Mucosa of rectum (tissue), 2 donors: ENCODE measurements around the gene SNX30.

Experiments used
- H3K27ac ChIP-seq, 2 donors: one replicate each; pipeline ENCODE4 v1.7.0; 2013; ENCODE audit warnings: inconsistent platforms in 2 of 2, low read depth in 2 of 2, low read length in 2 of 2
- H3K27me3 ChIP-seq, 2 donors: one replicate each; pipeline ENCODE4 v1.7.0; 2013; ENCODE audit warnings: low read length in 2 of 2; ENCODE audit not compliant: control insufficient read depth in 2 of 2, insufficient read depth in 2 of 2
- H3K36me3 ChIP-seq, 2 donors: one replicate each; pipeline ENCODE4 v1.7.0; 2013; ENCODE audit warnings: low read length in 2 of 2; ENCODE audit not compliant: control insufficient read depth in 2 of 2, insufficient read depth in 2 of 2
- H3K4me1 ChIP-seq, 2 donors: one replicate each; pipeline ENCODE4 v1.7.0; 2013; ENCODE audit warnings: low read length in 2 of 2, mild to moderate bottlenecking in 1 of 2; ENCODE audit not compliant: control insufficient read depth in 2 of 2, insufficient read depth in 2 of 2
- H3K4me3 ChIP-seq, 2 donors: one replicate each; pipeline ENCODE4 v1.7.0; 2013; ENCODE audit warnings: low read length in 2 of 2
- H3K9ac ChIP-seq, 2 donors: one replicate each; pipeline ENCODE4 v1.7.0; 2013; ENCODE audit warnings: low read length in 2 of 2, low read depth in 1 of 2, mild to moderate bottlenecking in 1 of 2
- H3K9me3 ChIP-seq, 2 donors: one replicate each; pipeline ENCODE4 v1.7.0; 2013; ENCODE audit warnings: low read length in 2 of 2; ENCODE audit not compliant: control insufficient read depth in 2 of 2
- donor health status: healthy.
- donor health status: Normal muscosa, but diverticular disease.

SNX30 gene

GRCh38 chr9:112777914-112778313 lies 27.4 kb downstream of the SNX30 start:
- Histone ChIP-seq H3K4me1 (peaks cover 4 to 6% of the 10 kb centered on the region in 2 donors), H3K9me3 (no peaks in the 10 kb centered on the region)

DNA sequence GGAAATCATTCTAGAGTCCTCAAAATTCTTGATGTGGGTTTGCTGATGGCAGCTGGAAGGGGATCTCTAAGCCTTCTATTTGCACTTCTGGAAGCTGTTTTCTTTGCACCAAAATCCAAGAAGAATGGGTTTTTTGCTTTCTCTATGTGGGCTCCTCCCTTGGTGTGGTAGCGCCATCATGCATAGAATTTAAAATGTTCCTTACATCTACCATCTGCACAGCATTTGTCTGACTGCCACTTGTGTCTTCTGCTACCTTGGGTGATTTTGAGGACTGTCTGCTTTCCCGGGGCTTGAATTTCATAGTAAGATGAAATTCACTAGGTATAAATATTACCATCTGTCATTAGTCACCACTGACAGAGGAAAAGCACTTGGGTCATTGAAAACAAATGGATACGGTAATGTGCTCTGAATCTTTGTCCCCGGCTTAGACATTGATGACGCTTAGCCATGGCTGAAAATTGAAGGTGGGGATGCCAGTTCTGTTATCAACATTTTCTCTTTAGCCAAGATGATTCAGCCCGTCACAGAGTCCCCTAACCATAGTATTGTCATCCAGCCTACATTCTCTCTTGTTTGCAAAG lies 30.0 kb downstream of the SNX30 start:
- no peaks in the 10 kb centered on the region for H3K27me3 ChIP-seq
- H3K9me3 ChIP-seq, result no peaks in the 10 kb centered on the region

More at GRCh38 chr9:112777914-112778313, 27.4 kb downstream of the SNX30 start:
- Histone ChIP-seq H3K4me3 (no peak overlapping the region), H3K9ac (no peak overlapping the region), H3K27ac (no peak overlapping the region), H3K27me3 (no peaks in the 10 kb centered on the region), H3K36me3 (no peaks in the 10 kb centered on the region)

GRCh38 chr9:112782218-112782617 lies 31.7 kb downstream of the SNX30 start:
- Histone ChIP-seq H3K27ac (peak overlapping the region in 1 of 2 donors; percentile 21), H3K27me3 (no peaks in the 10 kb centered on the region), H3K9me3 (no peaks in the 10 kb centered on the region), H3K9ac (no peak overlapping the region), H3K36me3 (no peaks in the 10 kb centered on the region), H3K4me3 (no peak overlapping the region), H3K4me1 (peaks cover 19 to 20% of the 10 kb centered on the region in 2 donors)

More for the DNA sequence above, 30.0 kb downstream of the SNX30 start:
- Histone ChIP-seq H3K9ac (no peak overlapping the region), H3K27ac (no peak overlapping the region), H3K36me3 (no peaks in the 10 kb centered on the region), H3K4me3 (no peak overlapping the region), H3K4me1 (peaks cover 19 to 20% of the 10 kb centered on the region in 2 donors)

- no peak overlapping the region for H3K9ac ChIP-seq
- H3K4me3 ChIP-seq, result peak overlapping the region in 1 of 2 donors; percentile 15
- H3K27ac ChIP-seq, result no peak overlapping the region
- peaks cover 19 to 20% of the 10 kb centered on the region in 2 donors for H3K4me1 ChIP-seq
- H3K36me3 ChIP-seq, result no peaks in the 10 kb centered on the region
- H3K27me3 ChIP-seq, result no peaks in the 10 kb centered on the region
- no peaks in the 10 kb centered on the region for H3K9me3 ChIP-seq
Measured at GRCh38 chr9:112783551-112783954, 33.0 kb downstream of the SNX30 start.

GRCh38 chr9:112784020-112784785 lies 33.6 kb downstream of the SNX30 start:
- Histone ChIP-seq H3K9ac (no peak overlapping the region), H3K27ac (no peak overlapping the region), H3K36me3 (no peaks in the 10 kb centered on the region), H3K4me1 (peaks cover 19 to 20% of the 10 kb centered on the region in 2 donors), H3K9me3 (no peaks in the 10 kb centered on the region), H3K4me3 (peak overlapping the region in 1 of 2 donors; percentile 15), H3K27me3 (no peaks in the 10 kb centered on the region)

DNA sequence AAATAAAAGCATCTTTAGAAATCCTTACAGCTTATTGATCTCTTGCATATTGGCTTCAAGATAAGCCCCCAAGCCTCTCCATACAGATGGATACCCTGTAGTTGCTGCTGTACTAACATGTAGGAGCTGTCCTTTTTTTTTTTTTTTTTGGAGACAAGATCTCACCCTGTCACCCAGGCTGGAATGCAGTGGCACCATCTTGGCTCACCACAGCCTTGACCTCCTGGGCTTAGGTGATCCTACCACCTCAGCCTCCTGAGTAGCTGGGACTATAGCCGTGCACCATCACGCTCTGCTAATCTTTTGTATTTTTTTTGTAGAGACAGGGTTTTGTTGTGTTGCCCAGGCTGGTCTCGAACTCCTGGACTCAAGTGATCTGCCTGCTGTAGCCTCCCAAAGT lies 35.4 kb downstream of the SNX30 start:
- Histone ChIP-seq H3K9ac (no peak overlapping the region), H3K9me3 (no peaks in the 10 kb centered on the region), H3K27me3 (no peaks in the 10 kb centered on the region), H3K4me1 (peaks cover 19 to 20% of the 10 kb centered on the region in 2 donors), H3K27ac (no peak overlapping the region), H3K36me3 (no peaks in the 10 kb centered on the region), H3K4me3 (no peak overlapping the region)

DNA sequence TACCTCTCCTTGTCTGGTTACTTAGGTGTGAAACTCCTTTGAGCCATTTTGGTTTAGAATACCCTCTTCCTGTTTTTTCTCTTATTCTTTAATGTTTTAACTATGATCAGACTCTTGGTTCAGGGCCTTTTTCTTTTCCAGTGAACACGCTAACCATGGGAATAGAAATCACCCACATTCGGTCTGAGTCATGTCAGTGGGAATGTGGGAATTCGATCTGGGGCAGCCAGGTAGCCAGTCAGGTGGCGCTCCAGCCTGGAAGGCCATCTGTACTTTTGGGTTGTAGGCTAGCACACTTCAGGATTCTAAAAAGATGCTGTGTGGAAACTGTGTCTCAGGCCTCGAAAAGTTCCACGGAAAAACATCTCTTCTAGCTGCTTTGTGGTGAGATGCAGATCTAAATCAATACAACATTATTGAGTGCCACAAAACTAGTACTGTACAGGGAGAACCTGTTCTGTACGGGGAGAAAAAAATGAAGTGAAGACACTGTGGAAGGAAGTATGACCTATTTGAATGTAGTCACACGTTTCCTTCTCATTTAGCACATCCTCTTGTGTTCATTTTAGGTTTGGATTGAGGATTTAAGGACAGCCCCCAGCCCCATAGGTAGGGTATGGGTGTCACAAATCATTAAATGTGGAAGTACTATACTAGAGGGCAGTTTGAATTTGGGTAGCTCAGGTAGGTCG lies 36.4 kb downstream of the SNX30 start:
- Histone ChIP-seq H3K4me1 (peaks cover 19 to 20% of the 10 kb centered on the region in 2 donors), H3K4me3 (no peak overlapping the region), H3K9me3 (no peaks in the 10 kb centered on the region), H3K36me3 (no peaks in the 10 kb centered on the region), H3K9ac (no peak overlapping the region), H3K27me3 (no peaks in the 10 kb centered on the region), H3K27ac (no peak overlapping the region)

DNA sequence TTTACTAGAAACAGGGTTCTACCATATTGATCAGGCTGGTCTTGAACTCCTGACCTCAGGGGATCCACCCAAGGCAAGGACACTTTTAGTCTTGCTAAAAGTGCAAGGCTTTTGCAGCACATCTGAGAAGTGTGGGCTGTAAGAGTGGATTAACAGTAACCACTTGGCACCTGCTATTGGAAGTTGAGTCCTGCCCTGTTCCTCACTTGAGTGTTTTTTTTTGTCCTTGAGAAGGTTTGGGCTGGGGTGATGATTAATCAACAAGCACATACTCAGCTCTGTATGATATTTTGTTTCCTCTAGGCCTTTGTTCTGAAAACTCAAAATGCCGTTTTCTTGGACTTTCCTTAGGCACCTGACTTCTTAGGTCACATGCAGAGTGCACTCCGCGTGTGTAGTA lies 37.4 kb downstream of the SNX30 start:
- H3K9me3 ChIP-seq, result no peaks in the 10 kb centered on the region
- no peak overlapping the region for H3K27ac ChIP-seq
- peaks cover 13 to 14% of the 10 kb centered on the region in 2 donors for H3K4me1 ChIP-seq
- no peaks in the 10 kb centered on the region for H3K36me3 ChIP-seq
- no peak overlapping the region for H3K9ac ChIP-seq
- H3K4me3 ChIP-seq, result no peak overlapping the region
- H3K27me3 ChIP-seq, result no peaks in the 10 kb centered on the region

DNA sequence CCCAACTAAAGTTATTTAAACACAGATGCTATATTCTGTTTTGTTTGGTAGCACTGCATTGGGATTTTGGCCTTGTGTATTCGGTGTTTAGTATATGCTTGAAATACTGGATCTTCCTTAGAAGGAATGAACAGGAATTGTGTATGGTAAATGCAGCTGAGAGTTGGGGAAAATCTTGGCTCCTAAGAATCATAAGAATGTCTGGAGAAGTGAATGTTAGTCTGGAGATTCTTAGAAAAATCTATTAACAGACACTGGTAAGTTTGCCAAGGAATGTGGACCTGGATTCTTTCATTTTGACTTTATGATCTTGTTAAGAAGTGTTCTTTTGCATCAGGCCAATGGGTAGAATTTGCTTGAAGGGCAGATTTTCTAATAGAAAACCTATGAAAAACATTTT lies 38.9 kb downstream of the SNX30 start:
- no peak overlapping the region for H3K9ac ChIP-seq
- H3K27ac ChIP-seq, result no peak overlapping the region
- no peaks in the 10 kb centered on the region for H3K9me3 ChIP-seq

More for the DNA sequence above, 38.9 kb downstream of the SNX30 start:
- Histone ChIP-seq H3K27me3 (no peaks in the 10 kb centered on the region), H3K36me3 (no peaks in the 10 kb centered on the region), H3K4me3 (no peak overlapping the region), H3K4me1 (peaks cover 0 to 2% of the 10 kb centered on the region in 2 donors)
